Esophagus (tissue), 2 donors: ENCODE data around the gene PRKN. TPM values are rescaled to one million over a fixed set of nuclear protein-coding genes. Genes with fewer than 3 reads are reported as not detected.
"Not testable (repeated sequence)": the region's sequence is repeated elsewhere in the genome, so short reads cannot be mapped to it uniquely, and the experiment has no call there.

Experiments
- H3K27ac ChIP-seq, 2 donors: one replicate each; pipeline ENCODE4 v1.5.1; 2013; ENCODE audit warnings: low read depth in 2 of 2, mild to moderate bottlenecking in 2 of 2, inconsistent platforms in 1 of 2, low read length in 1 of 2, moderate library complexity in 1 of 2
- H3K27me3 ChIP-seq, 2 donors: one replicate each; pipeline ENCODE4 v1.6.1; 2013; ENCODE audit warnings: low read length in 2 of 2, control low read depth in 1 of 2, mild to moderate bottlenecking in 1 of 2; ENCODE audit not compliant: insufficient read depth in 2 of 2, control insufficient read depth in 1 of 2
- H3K36me3 ChIP-seq, 2 donors: one replicate each; pipeline ENCODE4 v1.6.1; 2013; ENCODE audit warnings: low read length in 1 of 2; ENCODE audit not compliant: control insufficient read depth in 2 of 2, insufficient read depth in 2 of 2
- H3K4me1 ChIP-seq, 2 donors: one replicate each; pipeline ENCODE4 v1.6.1; 2013; ENCODE audit warnings: low read length in 1 of 2; ENCODE audit not compliant: control insufficient read depth in 2 of 2, insufficient read depth in 2 of 2
- H3K4me3 ChIP-seq, 2 donors: one replicate each; pipeline ENCODE4 v1.5.1; 2013; ENCODE audit warnings: low read length in 2 of 2, mild to moderate bottlenecking in 2 of 2, low read depth in 1 of 2, moderate library complexity in 1 of 2
- H3K9me3 ChIP-seq, 2 donors: one replicate each; pipeline ENCODE4 v1.6.1; 2013; ENCODE audit warnings: mild to moderate bottlenecking in 2 of 2, low read depth in 1 of 2, low read length in 1 of 2, moderate library complexity in 1 of 2; ENCODE audit not compliant: control insufficient read depth in 2 of 2, insufficient read depth in 1 of 2
- WGBS, 2 donors: extraction: QIAGEN DNeasy Blood & Tissue Kit; methylation state at CpG; one replicate each; pipeline ENCODE4 v1.1.7; 2013; 5-methylcytosine and 5-hydroxymethylcytosine counted together
- polyA plus RNA-seq, 2 donors: library from polyadenylated mRNA; stranded (reverse); fragments of 200-250 nt; gene quantifications; one replicate each; pipeline ENCODE4 v1.2.3, GENCODE V29; 2013
- donor health status: healthy with polysubstance abuse.
- donor health status: Bipolar disorder and iron deficiency.

PRKN gene
- polyA plus RNA-seq, 2 donors: 0.28 to 0.45 TPM

DNA sequence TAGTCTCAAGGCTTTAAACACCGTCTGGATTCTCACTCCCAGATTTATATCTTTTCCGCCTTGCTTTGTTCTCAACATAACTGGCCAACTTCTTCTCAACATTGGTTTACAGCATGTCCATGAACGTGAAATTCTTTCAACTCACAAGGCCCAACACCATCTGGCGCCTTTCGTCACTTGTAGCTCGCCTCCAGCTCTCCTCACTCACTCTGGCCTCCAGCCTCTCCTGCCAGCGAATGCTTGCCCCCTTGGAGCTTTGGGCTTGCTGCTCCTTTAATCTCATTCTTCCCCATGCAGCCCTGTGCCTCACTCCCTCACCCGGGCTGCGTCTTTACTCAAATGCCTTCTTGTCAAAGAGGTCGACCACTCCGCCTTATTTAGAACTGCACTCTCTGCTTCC, 324.5 kb downstream of the PRKN start:
- Histone ChIP-seq H3K4me3 (no peak overlapping the region), H3K27ac (no peak overlapping the region), H3K36me3 (no peaks in the 10 kb centered on the region), H3K27me3 (no peaks in the 10 kb centered on the region), H3K9me3 (no peaks in the 10 kb centered on the region), H3K4me1 (no peaks in the 10 kb centered on the region)
- WGBS, 2 donors: 92 to 94% methylated on average over 11 of the region's 11 CpGs

DNA sequence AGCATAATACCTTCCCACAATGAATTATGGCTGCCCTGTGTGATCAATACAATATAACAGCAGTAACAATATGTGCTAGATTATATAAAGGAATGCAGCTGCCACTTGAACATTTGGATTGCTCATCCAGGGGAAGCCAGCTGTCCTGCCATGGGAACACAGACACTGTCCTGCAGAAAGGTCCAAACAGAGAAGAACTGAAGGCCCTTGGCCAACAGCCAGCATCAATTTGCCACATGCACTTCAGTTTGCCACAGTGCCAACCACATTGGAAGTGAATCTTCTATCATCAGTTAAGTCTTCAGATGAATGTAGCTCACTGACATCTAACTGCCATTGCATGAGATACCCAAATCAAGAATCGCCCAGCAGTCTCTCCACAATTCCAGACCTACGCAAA, 332.4 kb downstream of the PRKN start:
- Histone ChIP-seq H3K36me3 (no peaks in the 10 kb centered on the region), H3K9me3 (no peaks in the 10 kb centered on the region), H3K27me3 (no peaks in the 10 kb centered on the region), H3K4me3 (no peak overlapping the region), H3K4me1 (no peaks in the 10 kb centered on the region), H3K27ac (no peak overlapping the region)
- 90 to 93% methylated on average over 2 of the region's 2 CpGs for WGBS, 2 donors

DNA sequence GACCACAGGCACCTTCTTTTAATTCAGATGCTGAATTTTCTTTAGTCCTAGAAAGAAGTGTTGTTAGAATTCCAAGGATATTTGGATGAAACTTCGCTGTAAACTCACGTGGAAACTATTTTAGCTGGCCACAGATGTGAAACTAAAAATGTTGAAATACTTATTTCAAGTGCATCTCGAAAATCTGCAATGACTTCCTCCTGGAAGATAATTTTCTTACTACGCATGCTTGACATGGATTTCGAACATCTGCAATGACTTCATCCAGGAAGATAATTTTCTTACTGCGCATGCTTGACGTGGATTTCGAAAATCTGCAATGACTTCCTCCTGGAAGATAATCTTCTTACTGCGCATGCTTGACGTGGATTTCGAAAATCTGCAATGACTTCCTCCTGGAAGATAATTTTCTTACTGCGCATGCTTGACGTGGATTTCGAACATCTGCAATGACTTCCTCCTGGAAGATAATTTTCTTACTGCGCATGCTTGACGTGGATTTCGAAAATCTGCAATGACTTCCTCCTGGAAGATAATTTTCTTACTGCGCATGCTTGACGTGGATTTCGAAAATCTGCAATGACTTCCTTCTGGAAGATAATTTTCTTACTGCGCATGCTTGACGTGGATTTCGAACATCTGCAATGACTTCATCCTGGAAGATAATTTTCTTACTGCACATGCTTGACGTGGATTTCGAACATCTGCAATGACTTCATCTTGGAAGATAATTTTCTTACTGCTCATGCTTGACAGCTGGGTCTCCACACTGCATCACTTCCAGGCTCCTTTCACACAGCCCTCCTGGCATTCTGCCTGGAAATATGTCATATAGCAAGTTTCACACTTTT, 336.4 kb downstream of the PRKN start:
- not testable (repeated sequence) for H3K36me3 ChIP-seq, H3K27me3 ChIP-seq, H3K4me1 ChIP-seq, H3K27ac ChIP-seq, H3K9me3 ChIP-seq, H3K4me3 ChIP-seq
- 85 to 92% methylated on average over 25 of the region's 25 CpGs for WGBS, 2 donors

DNA sequence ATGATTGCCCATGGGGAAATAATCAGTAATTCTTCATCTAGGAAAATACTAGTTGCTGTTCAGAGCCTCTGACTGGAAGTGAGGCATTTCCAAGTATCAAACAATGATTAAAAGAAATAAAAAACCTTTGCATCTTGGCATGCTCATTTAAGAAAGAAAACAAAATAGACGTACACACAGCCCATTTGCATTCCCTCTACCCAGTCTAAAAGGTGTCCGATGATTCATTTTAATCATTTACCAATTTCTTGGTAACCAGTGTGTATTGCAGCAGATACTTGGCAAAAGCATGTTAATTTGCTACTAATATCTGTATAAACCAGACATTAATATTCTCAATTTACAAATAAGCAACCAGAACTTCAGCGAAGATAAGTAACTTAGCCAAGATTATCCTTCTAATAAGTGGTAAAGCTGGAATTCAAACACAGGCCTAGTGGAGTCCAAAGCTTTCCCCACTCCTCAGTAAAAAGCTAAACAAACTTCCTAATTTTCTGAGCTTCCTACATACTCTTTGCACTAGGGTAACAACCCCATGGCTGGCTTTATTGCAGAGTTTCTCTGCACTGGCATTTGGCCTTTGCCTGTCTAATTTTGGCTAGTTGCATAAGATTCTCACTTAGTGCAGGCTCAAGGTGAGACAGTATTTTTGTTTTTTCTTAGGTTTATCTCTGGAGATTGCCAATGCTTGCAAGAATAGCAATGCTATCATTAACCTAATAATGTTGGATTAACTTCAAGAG, 338.1 kb downstream of the PRKN start:
- H3K9me3 ChIP-seq: peaks cover 0 to 3% of the 10 kb centered on the region in 2 donors
- 75 to 87% methylated on average over 3 of the region's 3 CpGs for WGBS, 2 donors
- no peaks in the 10 kb centered on the region for H3K36me3 ChIP-seq
- H3K27me3 ChIP-seq: no peaks in the 10 kb centered on the region
- H3K4me3 ChIP-seq: no peak overlapping the region
- H3K27ac ChIP-seq: no peak overlapping the region
- H3K4me1 ChIP-seq: no peaks in the 10 kb centered on the region

DNA sequence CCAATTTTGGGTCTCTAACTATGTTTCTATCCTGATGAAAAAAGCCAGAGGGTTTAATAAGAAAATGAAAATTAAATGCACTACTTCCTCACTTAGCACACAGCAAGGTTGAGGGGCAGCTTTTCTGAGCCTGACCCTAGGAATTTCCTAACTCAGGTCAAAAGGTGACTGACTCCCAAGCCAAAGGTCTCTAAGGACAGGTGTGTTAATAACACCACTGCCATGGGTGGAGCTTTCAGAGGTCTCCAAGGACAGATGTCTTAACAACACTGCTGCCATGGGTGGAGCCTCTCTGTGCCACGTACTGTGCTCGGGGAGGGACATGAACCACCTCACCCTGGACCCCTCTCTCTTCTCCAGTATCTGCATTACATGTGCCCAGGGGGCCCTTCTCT, 339.2 kb downstream of the PRKN start:
- 86 to 88% methylated on average over 2 of the region's 2 CpGs for WGBS, 2 donors
- H3K4me3 ChIP-seq: no peak overlapping the region
- H3K27me3 ChIP-seq: no peaks in the 10 kb centered on the region
- H3K4me1 ChIP-seq: no peaks in the 10 kb centered on the region
- no peaks in the 10 kb centered on the region for H3K36me3 ChIP-seq
- H3K27ac ChIP-seq: no peak overlapping the region
- H3K9me3 ChIP-seq: peaks cover 0 to 3% of the 10 kb centered on the region in 2 donors

DNA sequence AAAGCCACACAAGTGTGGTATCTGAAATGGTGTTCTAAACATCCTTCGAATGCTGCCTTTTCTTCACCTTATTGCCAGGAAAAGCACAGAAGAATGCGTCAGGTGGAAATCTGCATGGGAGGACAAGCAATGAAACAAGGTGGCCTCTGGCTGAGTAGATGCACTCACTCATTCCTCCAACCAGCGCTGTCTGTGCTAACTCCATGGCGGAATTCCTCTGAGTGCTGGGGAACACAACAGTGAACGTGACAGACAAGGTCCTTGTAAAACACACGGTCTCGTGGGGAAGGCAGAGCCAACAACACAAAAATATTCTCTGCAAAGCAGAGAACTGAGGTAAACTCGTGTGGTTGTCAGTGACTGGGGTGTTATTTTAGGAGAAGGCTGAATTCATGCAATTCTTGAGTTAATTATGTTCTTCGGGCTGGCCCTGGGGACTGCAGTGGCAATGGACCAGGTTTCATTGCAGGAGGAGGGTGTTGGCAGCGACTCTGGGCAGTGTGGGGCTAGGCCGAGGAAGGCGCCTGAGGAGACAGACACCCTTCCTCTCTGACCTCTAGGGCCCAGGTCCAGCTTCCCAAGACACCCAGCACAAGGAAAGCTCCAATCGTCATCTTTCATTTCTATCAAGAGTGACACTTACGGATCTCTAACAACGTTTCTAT, 339.7 kb downstream of the PRKN start:
- H3K27ac ChIP-seq: no peak overlapping the region
- H3K36me3 ChIP-seq: no peaks in the 10 kb centered on the region
- no peaks in the 10 kb centered on the region for H3K4me1 ChIP-seq
- H3K9me3 ChIP-seq: peaks cover 0 to 3% of the 10 kb centered on the region in 2 donors
- 86 to 88% methylated on average over 15 of the region's 15 CpGs for WGBS, 2 donors
- H3K27me3 ChIP-seq: no peaks in the 10 kb centered on the region
- H3K4me3 ChIP-seq: no peak overlapping the region

DNA sequence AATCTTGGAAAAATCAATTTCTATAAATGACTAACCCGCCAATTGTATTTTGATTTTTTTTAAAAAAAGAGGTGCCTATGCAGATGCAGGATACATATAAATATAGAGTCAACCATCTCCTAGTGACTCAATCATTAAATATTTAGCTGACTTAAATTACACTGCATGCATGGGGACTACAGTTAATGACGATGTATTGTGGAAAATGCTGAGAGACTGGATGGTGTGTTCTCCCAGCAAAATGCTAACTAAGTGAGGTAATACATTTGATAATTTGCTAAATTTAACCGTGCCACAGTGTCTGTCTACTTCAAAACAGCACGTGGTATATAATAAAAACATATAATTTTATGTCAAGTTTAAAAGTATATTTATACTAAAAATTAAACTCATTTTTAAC, 341.6 kb downstream of the PRKN start:
- 79 to 81% methylated on average over 4 of the region's 4 CpGs for WGBS, 2 donors
- Histone ChIP-seq H3K27me3 (no peaks in the 10 kb centered on the region), H3K4me1 (no peaks in the 10 kb centered on the region), H3K9me3 (peaks cover 0 to 3% of the 10 kb centered on the region in 2 donors), H3K27ac (no peak overlapping the region), H3K36me3 (no peaks in the 10 kb centered on the region), H3K4me3 (no peak overlapping the region)

DNA sequence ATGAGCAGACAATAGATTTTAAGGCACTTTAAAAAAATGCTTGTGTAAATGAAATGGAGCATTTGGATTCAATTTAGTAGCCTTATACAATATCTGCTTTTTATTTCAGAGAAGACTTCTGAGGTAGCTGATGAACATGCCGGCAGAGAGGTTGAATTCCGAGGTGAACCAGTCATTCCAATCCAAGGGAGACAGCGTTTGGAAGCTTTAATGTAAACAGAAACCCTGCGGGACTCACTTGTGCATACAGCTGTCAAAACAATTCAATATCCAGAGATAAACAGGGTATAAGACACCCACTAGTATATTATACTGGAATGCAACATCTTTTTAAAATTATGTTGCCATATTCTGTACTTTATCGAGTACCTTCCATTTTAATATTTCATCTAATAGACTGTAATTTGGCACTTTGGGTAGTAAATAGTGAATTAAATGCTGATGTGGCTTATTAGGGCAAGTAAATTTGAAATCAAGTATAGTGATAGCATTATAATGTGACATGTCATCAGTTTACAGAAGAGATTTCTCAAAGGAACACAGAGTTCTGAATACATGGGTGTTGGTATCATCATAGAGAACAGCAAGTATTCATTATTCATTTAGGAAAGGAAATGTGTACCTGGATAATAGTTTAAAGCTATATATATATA, 347.7 kb downstream of the PRKN start:
- 52 to 57% methylated on average over 5 of the region's 5 CpGs for WGBS, 2 donors
- H3K9me3 ChIP-seq: no peaks in the 10 kb centered on the region
- no peak overlapping the region for H3K27ac ChIP-seq
- H3K36me3 ChIP-seq: no peaks in the 10 kb centered on the region
- no peaks in the 10 kb centered on the region for H3K27me3 ChIP-seq
- H3K4me3 ChIP-seq: no peak overlapping the region
- no peaks in the 10 kb centered on the region for H3K4me1 ChIP-seq

DNA sequence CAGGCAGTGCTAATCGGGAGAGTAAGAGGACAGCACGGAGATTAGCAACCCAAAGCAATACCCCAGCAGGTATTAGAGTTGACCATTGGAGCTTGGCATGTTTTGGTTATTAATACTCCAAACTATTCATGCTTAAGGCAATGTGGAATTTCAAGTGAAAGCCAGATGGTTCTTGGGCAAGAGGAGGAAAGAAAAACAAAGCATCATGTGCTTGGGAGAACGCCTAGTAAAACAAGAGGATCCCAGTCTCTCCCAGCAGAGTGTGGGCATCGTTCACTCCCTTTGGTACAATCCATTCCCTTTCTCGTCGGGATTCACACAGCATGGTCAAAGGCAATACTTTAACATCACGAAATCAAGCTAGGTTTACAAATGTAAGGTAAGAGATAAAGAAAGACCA, 349.8 kb downstream of the PRKN start:
- no peaks in the 10 kb centered on the region for H3K27me3 ChIP-seq
- no peak overlapping the region for H3K27ac ChIP-seq
- no peaks in the 10 kb centered on the region for H3K4me1 ChIP-seq
- H3K36me3 ChIP-seq: no peaks in the 10 kb centered on the region
- H3K4me3 ChIP-seq: no peak overlapping the region
- H3K9me3 ChIP-seq: no peaks in the 10 kb centered on the region
- 80 to 84% methylated on average over 7 of the region's 7 CpGs for WGBS, 2 donors
